HepG2 (cell line): Measurements from ENCODE around the gene SRP19. TPM values are rescaled to one million over a fixed set of nuclear protein-coding genes. Genes with fewer than 3 reads are reported as not detected.

Experiments
- ATAC-seq: fragments of 200-7000 bp; cut with Tn5 transposase; 3 replicates; pipeline ENCODE4 v1.9.1; 2020; ENCODE audit warnings: mild to moderate bottlenecking, moderate library complexity
- BruUV-seq: library from RNA; stranded (reverse); fragments of 400-500 nt; replicated peaks from 2 replicates; lab custom pipeline; 2021; lab: Mats Ljungman, UMichigan
- CTCF ChIA-PET: fragments of 300-600 bp; formaldehyde crosslinking; extraction: SDS; loops from one replicate; lab custom pipeline; 2021; ENCODE audit warnings: low total read pairs, inconsistent platforms, low intra/inter-chr PET ratio; lab: Yijun Ruan, JAX
- POLR2A ChIA-PET: fragments of 350-600 bp; sonication (Branson Sonifier 250); formaldehyde crosslinking; loops from one replicate; lab custom pipeline; 2020; ENCODE audit warnings: antibody characterized with exemption, inconsistent platforms; lab: Yijun Ruan, JAX
- DNase-seq: peaks from one replicate; pipeline ENCODE4 v3.0.0-alpha.2; 2015; ENCODE audit warnings: low spot score
- FAIRE-seq: peaks from 3 replicates; lab custom pipeline; 2011; peaks lifted over from hg19 to GRCh38; lab: Jason Lieb, UNC
- H2AFZ ChIP-seq: one replicate; pipeline ENCODE4 v1.6.1; 2011; ENCODE audit warnings: low read length, inconsistent platforms
- H3K27ac ChIP-seq: fragments of 300-600 bp; 3 replicates; pipeline ENCODE4 v1.8.0; 2011; ENCODE audit warnings: mixed run types, mild to moderate bottlenecking, mixed read lengths, low read length, inconsistent platforms; ENCODE audit not compliant: insufficient read depth; ENCODE audit errors: extremely low read length
- H3K27me3 ChIP-seq, 2 experiments: fragments of 200-600 bp in 1 of 2; 2 replicates in 1 of 2; 3 replicates in 1 of 2; pipeline versions ENCODE4 v1.6.0 to v1.8.0; 2011; ENCODE audit warnings: low read length in 2 of 2, mild to moderate bottlenecking in 2 of 2, moderate library complexity in 2 of 2, inconsistent platforms in 1 of 2; ENCODE audit not compliant: insufficient read depth in 2 of 2, control insufficient read depth in 1 of 2
- H3K36me3 ChIP-seq, 2 experiments: fragments of 200-600 bp in 1 of 2; replicated peaks in 1 of 2; 2 replicates in 1 of 2; 3 replicates in 1 of 2; pipeline versions ENCODE4 v1.5.1 to v1.8.0; 2011; ENCODE audit warnings: low read length in 2 of 2, inconsistent platforms in 1 of 2; ENCODE audit not compliant: insufficient read depth in 2 of 2, control insufficient read depth in 1 of 2
- H3K4me1 ChIP-seq: 2 replicates; pipeline ENCODE4 v1.5.1; 2012; ENCODE audit warnings: low read length, inconsistent platforms; ENCODE audit not compliant: insufficient read depth
- H3K4me2 ChIP-seq: 2 replicates; pipeline ENCODE4 v1.6.0; 2011; ENCODE audit warnings: low read depth, low read length, inconsistent platforms
- H3K4me3 ChIP-seq, 3 experiments: fragments of 200-600 bp in 1 of 3; sonication (generic), shearing (Covaris generic) in 1 of 3; replicated peaks in 1 of 3; 2 replicates each; pipeline ENCODE4 v1.5.1; 2011 to 2016; ENCODE audit warnings: low read length in 3 of 3, inconsistent platforms in 2 of 3, low read depth in 2 of 3, mild to moderate bottlenecking in 2 of 3, control low read depth in 1 of 3, mixed read lengths in 1 of 3; ENCODE audit not compliant: insufficient read depth in 1 of 3
- H3K79me2 ChIP-seq: one replicate; pipeline ENCODE4 v1.6.1; 2011; ENCODE audit warnings: low read length, inconsistent platforms; ENCODE audit not compliant: insufficient read depth
- H3K9ac ChIP-seq: 2 replicates; pipeline ENCODE4 v1.6.0; 2011; ENCODE audit warnings: mild to moderate bottlenecking, low read depth, low read length, inconsistent platforms; ENCODE audit not compliant: insufficient read depth
- H3K9me3 ChIP-seq: 2 replicates; pipeline ENCODE4 v1.5.1; 2012; ENCODE audit warnings: mild to moderate bottlenecking, low read length
- H4K20me1 ChIP-seq: 2 replicates; pipeline ENCODE4 v1.6.0; 2011; ENCODE audit warnings: inconsistent platforms, mild to moderate bottlenecking, low read length, moderate library complexity; ENCODE audit not compliant: insufficient read depth
- TARDBP ChIP-seq: sonication (generic); formaldehyde crosslinking; IDR thresholded peaks from 2 replicates; pipeline ENCODE4 v1.8.0; 2022; ENCODE audit warnings: mild to moderate bottlenecking, missing genetic modification reagents
- TIGD3 ChIP-seq: sonication (generic); formaldehyde crosslinking; IDR thresholded peaks from 2 replicates; pipeline ENCODE4 v1.5.1; 2020; ENCODE audit warnings: mild to moderate bottlenecking, missing genetic modification reagents, borderline replicate concordance
- ZFX ChIP-seq: sonication (generic); formaldehyde crosslinking; IDR thresholded peaks from 2 replicates; pipeline ENCODE4 v1.4.0; 2020; ENCODE audit warnings: mild to moderate bottlenecking, low read depth, missing genetic modification reagents, moderate library complexity
- ZNF354B ChIP-seq: sonication (generic); formaldehyde crosslinking; IDR thresholded peaks from 2 replicates; pipeline ENCODE4 v1.8.0; 2022; ENCODE audit warnings: mild to moderate bottlenecking, missing genetic modification reagents
- ZNF501 ChIP-seq: sonication (generic); formaldehyde crosslinking; IDR thresholded peaks from 2 replicates; pipeline ENCODE4 v1.5.1; 2020; ENCODE audit warnings: mild to moderate bottlenecking, moderate library complexity, missing genetic modification reagents
- ZNF556 ChIP-seq: sonication (generic); formaldehyde crosslinking; IDR thresholded peaks from 2 replicates; pipeline ENCODE4 v1.4.0; 2020; ENCODE audit warnings: mild to moderate bottlenecking, missing genetic modification reagents, borderline replicate concordance
- WGBS: methylation state at CpG from one replicate; pipeline ENCODE4 v1.1.6; 2017; ENCODE audit warnings: low lambda C conversion rate; 5-methylcytosine and 5-hydroxymethylcytosine counted together
- in situ Hi-C: cut with HindIII; loops from 2 replicates; pipeline ENCODE4 v1.10.0; 2017; ENCODE audit warnings: low pct_unique_long_range_greater_than_20kb; ENCODE audit not compliant: extremely low pct_ligation_motif_present
- intact Hi-C: fragments of 100-400 bp; cut with micrococcal nuclease; formaldehyde crosslinking; loops from one replicate; pipeline ENCODE4 v1.10.0; 2022; ENCODE audit not compliant: unreplicated experiment
- polyA plus RNA-seq, 8 experiments: library from polyadenylated mRNA; depleted of rRNA in 3 of 8; stranded (reverse) in 7 of 8; unstranded in 1 of 8; fragments of >200 nt; fragmentation: Illumina TruSeq in 4 of 8; extraction: Trizol in 4 of 8; gene quantifications; 2 replicates each; pipeline versions ENCODE4 v1.2.1 to v1.2.3, GENCODE V29; 2011 to 2016; ENCODE audit warnings: low read depth in 4 of 8, missing spikeins in 1 of 8, mixed read lengths in 1 of 8; ENCODE audit not compliant: insufficient read depth in 1 of 8
- total RNA-seq, 5 experiments: library from RNA; depleted of rRNA; stranded (reverse); fragments of >200 nt; fragmentation: Illumina TruSeq; extraction: Trizol; gene quantifications; 2 replicates each; pipeline ENCODE4 v1.2.3, GENCODE V29; 2016; ENCODE audit warnings: low read depth in 1 of 5
- TF ChIP-seq, protein P1 (sequence below): sonication (generic); formaldehyde crosslinking; IDR thresholded peaks from 2 replicates; pipeline ENCODE4 v1.5.1; 2020; ENCODE audit warnings: mild to moderate bottlenecking, missing genetic modification reagents, moderate library complexity

Gene SRP19
- total and polyA plus RNA-seq, 2 of the 13 experiments (the other 11 are each of a cell fraction or from before 2014, with no cell fraction given) = 46.9 to 143 TPM

DNA sequence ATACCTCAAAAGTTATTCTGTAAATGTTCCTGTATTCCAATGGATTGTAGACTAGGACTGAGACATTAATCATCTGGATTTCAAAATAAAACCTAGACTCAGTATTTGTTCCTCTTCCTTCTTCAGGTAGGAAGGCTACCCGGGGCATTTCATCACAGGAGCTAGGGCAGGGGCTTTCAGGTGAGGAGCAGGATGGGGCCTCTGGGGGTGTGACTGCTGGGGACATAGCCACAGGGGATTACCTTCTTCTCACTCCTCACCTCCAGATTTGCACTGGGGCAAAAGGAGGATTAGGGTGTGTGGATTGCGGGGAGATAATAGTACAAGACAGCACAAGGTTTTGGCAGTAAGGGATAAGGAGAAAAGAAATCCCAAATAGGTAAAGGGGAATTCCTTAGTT is 37.9 kb upstream of the SRP19 start:
- intact Hi-C loops = no loop called here
- Histone ChIP-seq H3K4me2 (no peak overlapping the region), H3K27me3 (no peaks in the 10 kb centered on the region), H3K79me2 (no peaks in the 10 kb centered on the region), H3K36me3 (peaks cover 9 to 30% of the 10 kb centered on the region in 2 experiments; a peak in 4 of 5 replicates), H3K4me3 (no peak overlapping the region), H2AFZ (no peak overlapping the region), H3K27ac (no peak overlapping the region), H3K4me1 (no peaks in the 10 kb centered on the region), H3K9ac (no peak overlapping the region), H3K9me3 (no peaks in the 10 kb centered on the region), H4K20me1 (no peaks in the 10 kb centered on the region)
- POLR2A ChIA-PET = no interaction called here
- BruUV-seq = no TSS peak
- DNase-seq = no peak
- CTCF ChIA-PET = no interaction called here
- WGBS = 88% methylated on average over 2 of the region's 2 CpGs
- FAIRE-seq = no peak
- no peak for TF ChIP-seq ZNF501 (CRISPR knock-in tag)
- no peak for TF ChIP-seq ZFX
- TF ChIP-seq ZNF556 (CRISPR knock-in tag) = no peak
- TF ChIP-seq, protein P1, sequence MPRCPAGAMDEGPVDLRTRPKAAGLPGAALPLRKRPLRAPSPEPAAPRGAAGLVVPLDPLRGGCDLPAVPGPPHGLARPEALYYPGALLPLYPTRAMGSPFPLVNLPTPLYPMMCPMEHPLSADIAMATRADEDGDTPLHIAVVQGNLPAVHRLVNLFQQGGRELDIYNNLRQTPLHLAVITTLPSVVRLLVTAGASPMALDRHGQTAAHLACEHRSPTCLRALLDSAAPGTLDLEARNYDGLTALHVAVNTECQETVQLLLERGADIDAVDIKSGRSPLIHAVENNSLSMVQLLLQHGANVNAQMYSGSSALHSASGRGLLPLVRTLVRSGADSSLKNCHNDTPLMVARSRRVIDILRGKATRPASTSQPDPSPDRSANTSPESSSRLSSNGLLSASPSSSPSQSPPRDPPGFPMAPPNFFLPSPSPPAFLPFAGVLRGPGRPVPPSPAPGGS (CRISPR knock-in tag) = no peak
- TF ChIP-seq TARDBP = no peak
- no peak for TF ChIP-seq ZNF354B (CRISPR knock-in tag)
- TF ChIP-seq TIGD3 (CRISPR knock-in tag) = no peak
- ATAC-seq = no peak
- in situ Hi-C loops = no loop called here
